Endothelial cell of umbilical vein (primary cell): ENCODE measurements around the gene SURF6. TPM values are rescaled to one million over a fixed set of nuclear protein-coding genes. Genes with fewer than 3 reads are reported as not detected.

Experiments
- BruUV-seq: library from RNA; stranded (reverse); fragments of 400-500 nt; replicated peaks from 2 replicates; lab custom pipeline; 2021; lab: Mats Ljungman, UMichigan
- CTCF ChIA-PET: fragments of 300-600, 350-600 bp; sonication (Branson Sonifier 250); formaldehyde crosslinking; loops from one replicate; lab custom pipeline; 2021; ENCODE audit warnings: antibody characterized with exemption, inconsistent platforms; lab: Charles Lee
- POLR2A ChIA-PET: fragments of 300-600, 350-600 bp; sonication (Branson Sonifier 250); formaldehyde crosslinking; loops from one replicate; lab custom pipeline; 2021; ENCODE audit warnings: antibody characterized with exemption, inconsistent platforms; lab: Charles Lee
- DNase-seq: peaks from one replicate; pipeline ENCODE4 v3.0.0-alpha.2; 2011; ENCODE audit warnings: low read depth, low spot score
- FAIRE-seq: peaks from 2 replicates; lab custom pipeline; 2011; peaks lifted over from hg19 to GRCh38; lab: Jason Lieb, UNC
- H2AFZ ChIP-seq: 2 replicates; pipeline ENCODE4 v1.6.0; 2012; ENCODE audit warnings: low read depth, low read length, control low read depth, inconsistent platforms
- H3K27ac ChIP-seq: 2 replicates; pipeline ENCODE4 v1.5.1; 2011; ENCODE audit warnings: low read depth, mild to moderate bottlenecking, control low read depth, low read length, moderate library complexity; ENCODE audit not compliant: insufficient read depth
- H3K27me3 ChIP-seq, 2 experiments: 2 replicates each; pipeline versions ENCODE4 v1.6.0 to v1.6.1; 2011; ENCODE audit warnings: low read length in 2 of 2, mixed read lengths in 1 of 2; ENCODE audit not compliant: control insufficient read depth in 2 of 2, insufficient read depth in 2 of 2
- H3K36me3 ChIP-seq, 2 experiments: 2 replicates in 1 of 2; 3 replicates in 1 of 2; pipeline ENCODE4 v1.5.1; 2011; ENCODE audit warnings: low read length in 2 of 2, mild to moderate bottlenecking in 1 of 2, moderate library complexity in 1 of 2; ENCODE audit not compliant: control insufficient read depth in 2 of 2, insufficient read depth in 2 of 2; ENCODE audit errors: extremely low read depth in 1 of 2
- H3K4me1 ChIP-seq: 3 replicates; pipeline ENCODE4 v1.5.1; 2011; ENCODE audit warnings: mild to moderate bottlenecking, low read length; ENCODE audit not compliant: control insufficient read depth, insufficient read depth; ENCODE audit errors: extremely low read depth
- H3K4me2 ChIP-seq: 2 replicates; pipeline ENCODE4 v1.6.1; 2011; ENCODE audit warnings: low read length, control low read depth, mixed read lengths; ENCODE audit not compliant: insufficient read depth
- H3K4me3 ChIP-seq, 3 experiments: fragments of 200-600 bp in 1 of 3; sonication (generic), shearing (Covaris generic) in 1 of 3; replicated peaks in 1 of 3; 2 replicates each; pipeline ENCODE4 v1.5.1; 2011 to 2016; ENCODE audit warnings: control low read depth in 3 of 3, low read length in 3 of 3, mild to moderate bottlenecking in 2 of 3, inconsistent platforms in 1 of 3, low read depth in 1 of 3, moderate library complexity in 1 of 3; ENCODE audit not compliant: insufficient read depth in 1 of 3
- H3K79me2 ChIP-seq: 2 replicates; pipeline ENCODE4 v1.6.0; 2012; ENCODE audit warnings: low read length, inconsistent platforms; ENCODE audit not compliant: control insufficient read depth, insufficient read depth
- H3K9ac ChIP-seq: replicated peaks from 2 replicates; pipeline ENCODE3; 2011; ENCODE audit warnings: low read length, control low read depth; ENCODE audit not compliant: insufficient read depth; ENCODE audit errors: extremely low read depth
- H3K9me1 ChIP-seq: replicated peaks from 3 replicates; pipeline ENCODE4 v1.6.0; 2011; ENCODE audit warnings: mild to moderate bottlenecking, low read length; ENCODE audit not compliant: control insufficient read depth, insufficient read depth; ENCODE audit errors: extremely low read depth
- H3K9me3 ChIP-seq: replicated peaks from 2 replicates; pipeline ENCODE4 v1.5.1; 2012; ENCODE audit warnings: low read length, inconsistent platforms; ENCODE audit not compliant: control insufficient read depth, insufficient read depth
- H4K20me1 ChIP-seq: replicated peaks from 2 replicates; pipeline ENCODE3; 2011; ENCODE audit warnings: mild to moderate bottlenecking, low read length; ENCODE audit not compliant: control insufficient read depth, insufficient read depth; ENCODE audit errors: extremely low read depth
- CTCF ChIP-seq, 2 donors: IDR thresholded peaks; 1 replicate in 1 of 2; 2 replicates in 1 of 2; pipeline ENCODE4 v1.5.1; 2011; ENCODE audit warnings: low read length in 2 of 2, mild to moderate bottlenecking in 2 of 2, moderate library complexity in 2 of 2, control low read depth in 1 of 2, inconsistent platforms in 1 of 2, low read depth in 1 of 2; ENCODE audit not compliant: insufficient read depth in 1 of 2; ENCODE audit errors: extremely low read depth in 1 of 2
- EZH2 ChIP-seq: IDR thresholded peaks from 2 replicates; pipeline ENCODE4 v1.6.1; 2012; ENCODE audit warnings: borderline replicate concordance, low read depth, mild to moderate bottlenecking, moderate library complexity, low read length, inconsistent platforms; ENCODE audit not compliant: severe bottlenecking
- MYC ChIP-seq: IDR thresholded peaks from one replicate; pipeline ENCODE4 v1.6.1; 2011; ENCODE audit warnings: mild to moderate bottlenecking, low read depth, low read length
- POLR2A ChIP-seq: IDR thresholded peaks from 2 replicates; pipeline ENCODE4 v1.6.1; 2012; ENCODE audit warnings: low read depth, mild to moderate bottlenecking, control low read depth, low read length
- POLR2AphosphoS5 ChIP-seq: IDR thresholded peaks from 2 replicates; pipeline ENCODE4 v1.6.1; 2012; ENCODE audit warnings: low read depth, mild to moderate bottlenecking, control low read depth, low read length, moderate library complexity; ENCODE audit not compliant: insufficient read depth
- dilution Hi-C: fragments of 300-500 bp; cut with MboI; formaldehyde crosslinking; loops from one replicate; pipeline ENCODE4 v1.15.0; 2019; ENCODE audit warnings: low sequenced_read_pairs; ENCODE audit not compliant: extremely low pct_ligation_motif_present
- intact Hi-C: fragments of 100-400 bp; cut with micrococcal nuclease; formaldehyde crosslinking; loops from one replicate; pipeline ENCODE4 v1.10.0; 2022
- polyA plus RNA-seq, 4 experiments: library from polyadenylated mRNA; depleted of rRNA in 3 of 4; stranded (reverse) in 3 of 4; unstranded in 1 of 4; fragments of >200 nt; gene quantifications; 2 replicates each; pipeline versions ENCODE4 v1.2.1 to v1.2.3, GENCODE V29; 2011 to 2012; ENCODE audit warnings: missing spikeins in 1 of 4
- total RNA-seq: library from RNA; stranded (reverse); gene quantifications from 2 replicates; pipeline ENCODE4 v1.2.3, GENCODE V29; 2021

The SURF6 gene
- total and polyA plus RNA-seq, 2 donors (not counting 3 experiments of a cell fraction or from before 2014, with no cell fraction given), result 4.9 to 16.0 TPM

- no peak overlapping the region for H3K9ac ChIP-seq
- no peaks in the 10 kb centered on the region for H3K9me3 ChIP-seq
- TF ChIP-seq POLR2A, result no peak
- no peak for TF ChIP-seq MYC
- TF ChIP-seq CTCF (IDR thresholded peaks at IDR 0.05; ENCODE audit: extremely low read depth in 1 of 2, insufficient read depth in 1 of 2, low read depth in 1 of 2, low read length in 2 of 2), result no peak
- TF ChIP-seq EZH2, result no peak
- no peak for TF ChIP-seq POLR2AphosphoS5
- H3K4me1 ChIP-seq, result peaks cover 6% of the 10 kb centered on the region
- ChIA-PET POLR2A (no interaction called here), CTCF (interaction anchor here (0.8 to 1.4 kb wide), 2 partner anchors 14 to 125 kb away, joined by 3 to 6 read pairs; no protein-coding TSS in a partner anchor)
- FAIRE-seq (no peak), DNase-seq (no peak)
- H3K4me3 ChIP-seq, result no peak overlapping the region
- intact Hi-C loops, result no loop called here
- peaks cover 26 to 46% of the 10 kb centered on the region in 2 experiments for H3K36me3 ChIP-seq
- H3K9me1 ChIP-seq, result no peaks in the 10 kb centered on the region
- no peak overlapping the region for H3K4me2 ChIP-seq
- H3K27ac ChIP-seq, result no peak overlapping the region
- dilution Hi-C loops, result no loop called here
- no TSS peak for BruUV-seq
- H3K27me3 ChIP-seq, result no peaks in the 10 kb centered on the region
- H3K79me2 ChIP-seq, result peaks cover 9% of the 10 kb centered on the region
- no peak overlapping the region for H2AFZ ChIP-seq
- no peaks in the 10 kb centered on the region for H4K20me1 ChIP-seq
Measured at GRCh38 chr9:133360400-133361393, 24.7 kb upstream of the SURF6 start.
